ENCODE data around the gene SEMA4F.

Gene SEMA4F

DNA sequence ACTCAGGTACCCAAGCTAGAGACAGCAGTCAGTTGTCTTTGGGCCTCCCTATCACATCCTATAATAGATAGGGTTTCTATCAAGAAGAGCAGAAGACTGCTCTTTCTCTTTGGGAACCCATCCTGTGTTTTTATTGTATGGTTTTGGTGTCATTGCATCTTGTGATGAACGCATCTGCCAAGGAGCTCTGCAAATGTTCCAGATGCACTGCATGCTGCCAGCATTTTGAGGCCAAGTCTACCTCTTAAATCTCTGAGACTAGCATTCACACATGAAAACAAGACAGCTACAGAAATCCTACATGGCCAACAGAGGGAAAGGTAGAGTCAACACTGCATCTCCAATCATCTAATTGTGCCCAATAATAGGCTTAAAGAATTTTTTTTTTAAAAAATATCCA lies 14.0 kb downstream of the SEMA4F start:
- Histone ChIP-seq H3K9me3 (ENCODE audit: control insufficient read depth, low read length) (no peaks in the 10 kb centered on the region), H3K36me3 (ENCODE audit: control insufficient read depth, insufficient read depth, low read length) (no peaks in the 10 kb centered on the region), H3K27ac (ENCODE audit: low read depth, low read length, severe bottlenecking) (no peak overlapping the region), H3K4me3 (ENCODE audit: extremely low read depth, insufficient read depth, low read length, poor library complexity, severe bottlenecking) (no peak overlapping the region), H3K4me1 (ENCODE audit: control insufficient read depth, insufficient read depth, low read length, poor library complexity, severe bottlenecking) (no peaks in the 10 kb centered on the region)
- WGBS, 2 experiments (ENCODE audit: insufficient coverage in 2 of 2) = 88% methylated on average over 1 of the region's 1 CpG; no CpG with 5 or more reads in 1 of the 2 experiments

- no peaks in the 10 kb centered on the region for H3K36me3 ChIP-seq (ENCODE audit: control insufficient read depth, insufficient read depth, low read length)
- no peaks in the 10 kb centered on the region for H3K9me3 ChIP-seq (ENCODE audit: control insufficient read depth, low read length)
- H3K4me1 ChIP-seq (ENCODE audit: control insufficient read depth, insufficient read depth, low read length, poor library complexity, severe bottlenecking) = no peaks in the 10 kb centered on the region
- no peak overlapping the region for H3K4me3 ChIP-seq (ENCODE audit: extremely low read depth, insufficient read depth, low read length, poor library complexity, severe bottlenecking)
- no peak overlapping the region for H3K27ac ChIP-seq (ENCODE audit: low read depth, low read length, severe bottlenecking)
- 95 to 99% methylated on average over 6 to 7 of the region's 7 CpGs for WGBS, 2 experiments (ENCODE audit: insufficient coverage in 2 of 2)
Observed at GRCh38 chr2:74670263-74670662, 16.2 kb downstream of the SEMA4F start.

DNA sequence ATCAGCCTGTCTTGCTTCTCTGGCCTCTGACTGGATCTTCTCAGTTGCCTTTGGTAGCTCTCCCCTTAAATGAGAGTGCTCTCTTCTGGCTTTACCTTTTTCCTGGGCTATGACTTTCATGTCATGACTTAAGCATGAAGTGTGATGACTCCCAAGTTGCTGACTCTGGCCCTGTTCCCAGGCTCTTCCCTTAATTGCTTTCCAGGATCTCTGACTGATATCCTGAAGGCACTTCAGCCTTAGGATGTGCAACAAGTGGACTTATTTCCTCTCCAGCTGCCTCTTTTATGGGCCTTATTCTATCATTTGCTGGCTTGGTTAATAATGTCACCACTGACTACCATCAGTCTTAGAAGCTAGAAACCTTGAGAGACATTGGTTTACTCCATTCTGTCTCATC lies 17.4 kb downstream of the SEMA4F start:
- Histone ChIP-seq H3K4me3 (ENCODE audit: extremely low read depth, insufficient read depth, low read length, poor library complexity, severe bottlenecking) (no peak overlapping the region), H3K4me1 (ENCODE audit: control insufficient read depth, insufficient read depth, low read length, poor library complexity, severe bottlenecking) (no peaks in the 10 kb centered on the region), H3K36me3 (ENCODE audit: control insufficient read depth, insufficient read depth, low read length) (no peaks in the 10 kb centered on the region), H3K27ac (ENCODE audit: low read depth, low read length, severe bottlenecking) (no peak overlapping the region), H3K9me3 (ENCODE audit: control insufficient read depth, low read length) (no peaks in the 10 kb centered on the region)

DNA sequence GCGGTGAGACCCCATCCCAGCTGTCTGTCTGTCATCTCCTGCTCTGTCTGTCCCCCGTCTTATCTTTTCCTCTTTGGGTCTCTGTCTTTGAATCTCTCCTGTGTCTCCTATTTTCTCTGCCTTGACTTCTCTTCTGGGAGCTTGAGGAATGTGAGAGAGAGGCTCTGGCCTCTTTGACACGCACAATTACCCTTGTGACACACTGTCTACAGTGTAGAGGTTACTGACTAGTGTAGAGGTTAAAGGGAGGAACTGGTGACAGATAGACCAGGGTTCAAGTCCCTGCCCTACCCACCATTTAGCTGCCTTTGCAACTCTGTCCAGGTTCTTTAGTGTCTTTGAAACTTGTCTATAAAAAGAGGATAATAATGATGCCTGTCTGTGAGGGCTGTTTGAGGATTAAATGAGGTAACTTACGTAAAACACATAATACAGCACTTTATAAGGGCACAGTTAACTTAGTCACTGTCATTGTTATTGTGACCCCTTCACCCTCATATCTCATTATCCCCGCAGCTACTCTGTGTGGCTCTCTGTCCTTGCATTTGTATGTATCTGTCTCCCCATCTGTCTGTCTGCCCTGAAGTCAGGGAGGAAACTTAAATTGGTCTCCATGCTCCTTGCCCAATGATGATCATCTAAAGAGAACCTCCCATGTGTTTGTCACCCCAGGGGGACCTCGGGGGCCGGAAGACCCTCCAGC lies 19.9 kb downstream of the SEMA4F start:
- Histone ChIP-seq H3K4me3 (ENCODE audit: extremely low read depth, insufficient read depth, low read length, poor library complexity, severe bottlenecking) (no peak overlapping the region), H3K4me1 (ENCODE audit: control insufficient read depth, insufficient read depth, low read length, poor library complexity, severe bottlenecking) (no peaks in the 10 kb centered on the region), H3K27ac (ENCODE audit: low read depth, low read length, severe bottlenecking) (no peak overlapping the region), H3K36me3 (ENCODE audit: control insufficient read depth, insufficient read depth, low read length) (no peaks in the 10 kb centered on the region), H3K9me3 (ENCODE audit: control insufficient read depth, low read length) (no peaks in the 10 kb centered on the region)
- 93% methylated on average over 3 to 5 of the region's 7 CpGs for WGBS, 2 experiments (ENCODE audit: insufficient coverage in 2 of 2)

GRCh38 chr2:74675090-74675489 lies 21.0 kb downstream of the SEMA4F start:
- Histone ChIP-seq H3K36me3 (ENCODE audit: control insufficient read depth, insufficient read depth, low read length) (no peaks in the 10 kb centered on the region), H3K9me3 (ENCODE audit: control insufficient read depth, low read length) (no peaks in the 10 kb centered on the region), H3K27ac (ENCODE audit: low read depth, low read length, severe bottlenecking) (no peak overlapping the region), H3K4me3 (ENCODE audit: extremely low read depth, insufficient read depth, low read length, poor library complexity, severe bottlenecking) (no peak overlapping the region), H3K4me1 (ENCODE audit: control insufficient read depth, insufficient read depth, low read length, poor library complexity, severe bottlenecking) (no peaks in the 10 kb centered on the region)
- 74 to 83% methylated on average over 2 to 6 of the region's 6 CpGs for WGBS, 2 experiments (ENCODE audit: insufficient coverage in 2 of 2)

DNA sequence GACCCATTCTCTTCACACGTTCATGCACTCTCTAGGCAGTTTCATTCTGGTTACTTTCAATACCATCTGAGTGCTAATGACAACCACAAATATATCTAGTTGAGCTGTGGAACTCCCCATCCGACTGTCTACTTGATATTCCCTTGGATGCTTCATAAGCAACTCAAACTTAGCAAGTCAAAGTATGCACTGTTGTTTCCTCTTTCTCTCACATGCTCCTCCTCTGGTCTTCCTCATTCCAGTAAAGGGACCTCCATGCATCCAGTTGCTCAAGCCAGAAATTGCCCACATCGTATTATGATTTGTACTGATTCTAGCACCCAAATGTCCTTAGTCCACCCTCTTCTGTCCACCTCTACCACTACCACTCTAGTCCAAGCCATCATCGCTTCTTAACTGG lies 22.3 kb downstream of the SEMA4F start:
- Histone ChIP-seq H3K9me3 (ENCODE audit: control insufficient read depth, low read length) (no peaks in the 10 kb centered on the region), H3K4me1 (ENCODE audit: control insufficient read depth, insufficient read depth, low read length, poor library complexity, severe bottlenecking) (no peaks in the 10 kb centered on the region), H3K4me3 (ENCODE audit: extremely low read depth, insufficient read depth, low read length, poor library complexity, severe bottlenecking) (no peak overlapping the region), H3K27ac (ENCODE audit: low read depth, low read length, severe bottlenecking) (no peak overlapping the region), H3K36me3 (ENCODE audit: control insufficient read depth, insufficient read depth, low read length) (no peaks in the 10 kb centered on the region)
- WGBS, 2 experiments (ENCODE audit: insufficient coverage in 2 of 2) = 78 to 94% methylated on average over 4 of the region's 4 CpGs

GRCh38 chr2:74679615-74680014 lies 25.6 kb downstream of the SEMA4F start:
- WGBS, 2 experiments (ENCODE audit: insufficient coverage in 2 of 2) = 94 to 98% methylated on average over 9 to 15 of the region's 15 CpGs
- no peak overlapping the region for H3K27ac ChIP-seq (ENCODE audit: low read depth, low read length, severe bottlenecking)
- H3K36me3 ChIP-seq (ENCODE audit: control insufficient read depth, insufficient read depth, low read length) = no peaks in the 10 kb centered on the region
- H3K9me3 ChIP-seq (ENCODE audit: control insufficient read depth, low read length) = no peaks in the 10 kb centered on the region
- H3K4me3 ChIP-seq (ENCODE audit: extremely low read depth, insufficient read depth, low read length, poor library complexity, severe bottlenecking) = no peak overlapping the region
- no peaks in the 10 kb centered on the region for H3K4me1 ChIP-seq (ENCODE audit: control insufficient read depth, insufficient read depth, low read length, poor library complexity, severe bottlenecking)

- H3K9me3 ChIP-seq (ENCODE audit: control insufficient read depth, low read length) = no peaks in the 10 kb centered on the region
- H3K4me3 ChIP-seq (ENCODE audit: extremely low read depth, insufficient read depth, low read length, poor library complexity, severe bottlenecking) = no peak overlapping the region
- no peaks in the 10 kb centered on the region for H3K36me3 ChIP-seq (ENCODE audit: control insufficient read depth, insufficient read depth, low read length)
- H3K27ac ChIP-seq (ENCODE audit: low read depth, low read length, severe bottlenecking) = no peak overlapping the region
- no peaks in the 10 kb centered on the region for H3K4me1 ChIP-seq (ENCODE audit: control insufficient read depth, insufficient read depth, low read length, poor library complexity, severe bottlenecking)
Observed at GRCh38 chr2:74682501-74682900, 28.5 kb downstream of the SEMA4F start.

GRCh38 chr2:74685408-74685807 lies 31.4 kb downstream of the SEMA4F start:
- Histone ChIP-seq H3K4me1 (ENCODE audit: control insufficient read depth, insufficient read depth, low read length, poor library complexity, severe bottlenecking) (no peaks in the 10 kb centered on the region), H3K36me3 (ENCODE audit: control insufficient read depth, insufficient read depth, low read length) (no peaks in the 10 kb centered on the region), H3K4me3 (ENCODE audit: extremely low read depth, insufficient read depth, low read length, poor library complexity, severe bottlenecking) (no peak overlapping the region), H3K9me3 (ENCODE audit: control insufficient read depth, low read length) (no peaks in the 10 kb centered on the region), H3K27ac (ENCODE audit: low read depth, low read length, severe bottlenecking) (no peak overlapping the region)
- WGBS, 2 experiments (ENCODE audit: insufficient coverage in 2 of 2) = 100% methylated on average over 1 to 2 of the region's 3 CpGs

DNA sequence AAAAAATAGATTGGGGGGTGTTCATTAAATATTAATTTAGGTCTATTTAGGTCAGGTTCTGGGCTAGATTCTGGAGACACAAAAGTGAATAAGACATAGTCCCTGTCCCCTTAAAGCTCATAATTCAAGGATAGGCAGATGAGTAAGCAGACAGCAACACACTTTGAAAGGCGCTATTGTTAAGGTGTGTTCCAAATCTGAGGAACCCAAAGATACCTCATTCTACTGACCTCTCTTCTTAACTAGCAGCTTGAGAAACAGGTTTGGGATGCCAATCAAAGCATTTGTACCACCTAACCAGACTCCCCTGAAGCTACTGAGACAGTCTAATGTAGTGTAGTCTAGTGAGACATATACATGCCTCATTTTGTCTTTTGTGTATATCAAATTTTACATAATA lies 34.8 kb downstream of the SEMA4F start:
- H3K36me3 ChIP-seq (ENCODE audit: control insufficient read depth, insufficient read depth, low read length) = no peaks in the 10 kb centered on the region
- WGBS, 2 experiments (ENCODE audit: insufficient coverage in 2 of 2) = 89% methylated on average over 1 of the region's 1 CpG; no CpG with 5 or more reads in 1 of the 2 experiments
- no peak overlapping the region for H3K27ac ChIP-seq (ENCODE audit: low read depth, low read length, severe bottlenecking)

GRCh38 chr2:74689671-74690070 lies 35.6 kb downstream of the SEMA4F start:
- no peak overlapping the region for H3K27ac ChIP-seq (ENCODE audit: low read depth, low read length, severe bottlenecking)
- no peaks in the 10 kb centered on the region for H3K4me1 ChIP-seq (ENCODE audit: control insufficient read depth, insufficient read depth, low read length, poor library complexity, severe bottlenecking)
- no peak overlapping the region for H3K4me3 ChIP-seq (ENCODE audit: extremely low read depth, insufficient read depth, low read length, poor library complexity, severe bottlenecking)
- 69 to 82% methylated on average over 2 to 3 of the region's 3 CpGs for WGBS, 2 experiments (ENCODE audit: insufficient coverage in 2 of 2)
- no peaks in the 10 kb centered on the region for H3K9me3 ChIP-seq (ENCODE audit: control insufficient read depth, low read length)
- no peaks in the 10 kb centered on the region for H3K36me3 ChIP-seq (ENCODE audit: control insufficient read depth, insufficient read depth, low read length)

More for the DNA sequence above, 34.8 kb downstream of the SEMA4F start:
- Histone ChIP-seq H3K9me3 (ENCODE audit: control insufficient read depth, low read length) (no peaks in the 10 kb centered on the region), H3K4me1 (ENCODE audit: control insufficient read depth, insufficient read depth, low read length, poor library complexity, severe bottlenecking) (no peaks in the 10 kb centered on the region), H3K4me3 (ENCODE audit: extremely low read depth, insufficient read depth, low read length, poor library complexity, severe bottlenecking) (no peak overlapping the region)
